Suprapubic skin (tissue), 4 donors: ENCODE measurements around the gene RB1. TPM values are rescaled to one million over a fixed set of nuclear protein-coding genes. Genes with fewer than 3 reads are reported as not detected.

ENCODE experiments used
- DNase-seq, 2 donors: peaks; one replicate each; pipeline ENCODE4 v3.0.0-alpha.2; 2019; ENCODE audit warnings: low spot score in 2 of 2
- H3K27ac ChIP-seq: fragments of 200-600 bp; sonication (generic); one replicate; pipeline ENCODE4 v1.5.1; 2019
- H3K27me3 ChIP-seq: fragments of 200-600 bp; sonication (generic); one replicate; pipeline ENCODE4 v1.5.1; 2019
- H3K36me3 ChIP-seq: fragments of 200-600 bp; sonication (generic); one replicate; pipeline ENCODE4 v1.5.1; 2019
- H3K4me1 ChIP-seq: fragments of 200-600 bp; sonication (generic); one replicate; pipeline ENCODE4 v1.5.1; 2019
- H3K4me3 ChIP-seq: fragments of 200-600 bp; sonication (generic); one replicate; pipeline ENCODE4 v1.5.1; 2019; ENCODE audit warnings: mild to moderate bottlenecking
- H3K9me3 ChIP-seq: fragments of 200-600 bp; sonication (generic); one replicate; pipeline ENCODE4 v1.5.1; 2019
- EP300 ChIP-seq: sonication (generic); formaldehyde crosslinking; IDR thresholded peaks from one replicate; pipeline ENCODE4 v1.6.1; 2017; ENCODE audit warnings: antibody characterized with exemption
- POLR2A ChIP-seq, 2 donors: fragments of 450-650 bp; IDR thresholded peaks; one replicate each; pipeline ENCODE4 v1.6.1; 2017; ENCODE audit warnings: antibody characterized with exemption in 2 of 2, mild to moderate bottlenecking in 2 of 2, moderate library complexity in 2 of 2
- POLR2AphosphoS5 ChIP-seq, 3 donors: sonication (generic); formaldehyde crosslinking; IDR thresholded peaks; one replicate each; pipeline ENCODE4 v1.6.1; 2017; ENCODE audit warnings: antibody characterized with exemption in 3 of 3
- WGBS: methylation state at CpG from one replicate; pipeline ENCODE4 v1.1.5; 2018; 5-methylcytosine and 5-hydroxymethylcytosine counted together
- total RNA-seq, 4 donors: library from RNA; depleted of rRNA; stranded (reverse); fragments of >200 nt; gene quantifications; one replicate each; pipeline ENCODE4 v1.1.0, GENCODE V29; 2016
- TF ChIP-seq, protein P1 (sequence below), 2 donors: fragments of 200-600 bp in 1 of 2; fragments of 450-650 bp in 1 of 2; sonication (generic) in 1 of 2; IDR thresholded peaks; one replicate each; pipeline ENCODE4 v1.5.1; 2016 to 2019; ENCODE audit warnings: antibody characterized with exemption in 2 of 2, mild to moderate bottlenecking in 1 of 2, moderate library complexity in 1 of 2

RB1 gene
- total RNA-seq, 4 donors from 2014 or later: 18.0 to 31.5 (median 20.7) TPM

GRCh38 chr13:48410199-48410598 lies 106.6 kb downstream of the RB1 start:
- H3K27me3 ChIP-seq: no peaks in the 10 kb centered on the region
- H3K27ac ChIP-seq: peak overlapping the region; percentile 84
- no peaks in the 10 kb centered on the region for H3K9me3 ChIP-seq
- no peak for DNase-seq
- H3K4me3 ChIP-seq: peak overlapping the region; percentile 53
- WGBS: 35% methylated on average over 5 of the region's 5 CpGs
- TF ChIP-seq POLR2A (IDR thresholded peaks at IDR 0.05) (no peak), POLR2AphosphoS5 (IDR thresholded peaks at IDR 0.05) (no peak), EP300 (no peak)
- TF ChIP-seq, protein P1, sequence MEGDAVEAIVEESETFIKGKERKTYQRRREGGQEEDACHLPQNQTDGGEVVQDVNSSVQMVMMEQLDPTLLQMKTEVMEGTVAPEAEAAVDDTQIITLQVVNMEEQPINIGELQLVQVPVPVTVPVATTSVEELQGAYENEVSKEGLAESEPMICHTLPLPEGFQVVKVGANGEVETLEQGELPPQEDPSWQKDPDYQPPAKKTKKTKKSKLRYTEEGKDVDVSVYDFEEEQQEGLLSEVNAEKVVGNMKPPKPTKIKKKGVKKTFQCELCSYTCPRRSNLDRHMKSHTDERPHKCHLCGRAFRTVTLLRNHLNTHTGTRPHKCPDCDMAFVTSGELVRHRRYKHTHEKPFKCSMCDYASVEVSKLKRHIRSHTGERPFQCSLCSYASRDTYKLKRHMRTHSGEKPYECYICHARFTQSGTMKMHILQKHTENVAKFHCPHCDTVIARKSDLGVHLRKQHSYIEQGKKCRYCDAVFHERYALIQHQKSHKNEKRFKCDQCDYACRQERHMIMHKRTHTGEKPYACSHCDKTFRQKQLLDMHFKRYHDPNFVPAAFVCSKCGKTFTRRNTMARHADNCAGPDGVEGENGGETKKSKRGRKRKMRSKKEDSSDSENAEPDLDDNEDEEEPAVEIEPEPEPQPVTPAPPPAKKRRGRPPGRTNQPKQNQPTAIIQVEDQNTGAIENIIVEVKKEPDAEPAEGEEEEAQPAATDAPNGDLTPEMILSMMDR (IDR thresholded peaks at IDR 0.05): no peak
- no peaks in the 10 kb centered on the region for H3K36me3 ChIP-seq
- H3K4me1 ChIP-seq: peaks cover 52% of the 10 kb centered on the region

GRCh38 chr13:48411147-48411794 lies 107.7 kb downstream of the RB1 start:
- H3K36me3 ChIP-seq: no peaks in the 10 kb centered on the region
- 3% methylated on average over 1 of the region's 1 CpG for WGBS
- H3K9me3 ChIP-seq: no peaks in the 10 kb centered on the region
- H3K27me3 ChIP-seq: no peaks in the 10 kb centered on the region
- peak overlapping the region; percentile 53 for H3K4me3 ChIP-seq
- H3K4me1 ChIP-seq: peaks cover 43% of the 10 kb centered on the region
- DNase-seq: no peak
- H3K27ac ChIP-seq: peak overlapping the region; percentile 84
- TF ChIP-seq POLR2AphosphoS5 (IDR thresholded peaks at IDR 0.05) (no peak), POLR2A (IDR thresholded peaks at IDR 0.05) (no peak), EP300 (no peak)
- TF ChIP-seq, protein P1 (IDR thresholded peaks at IDR 0.05): no peak

DNA sequence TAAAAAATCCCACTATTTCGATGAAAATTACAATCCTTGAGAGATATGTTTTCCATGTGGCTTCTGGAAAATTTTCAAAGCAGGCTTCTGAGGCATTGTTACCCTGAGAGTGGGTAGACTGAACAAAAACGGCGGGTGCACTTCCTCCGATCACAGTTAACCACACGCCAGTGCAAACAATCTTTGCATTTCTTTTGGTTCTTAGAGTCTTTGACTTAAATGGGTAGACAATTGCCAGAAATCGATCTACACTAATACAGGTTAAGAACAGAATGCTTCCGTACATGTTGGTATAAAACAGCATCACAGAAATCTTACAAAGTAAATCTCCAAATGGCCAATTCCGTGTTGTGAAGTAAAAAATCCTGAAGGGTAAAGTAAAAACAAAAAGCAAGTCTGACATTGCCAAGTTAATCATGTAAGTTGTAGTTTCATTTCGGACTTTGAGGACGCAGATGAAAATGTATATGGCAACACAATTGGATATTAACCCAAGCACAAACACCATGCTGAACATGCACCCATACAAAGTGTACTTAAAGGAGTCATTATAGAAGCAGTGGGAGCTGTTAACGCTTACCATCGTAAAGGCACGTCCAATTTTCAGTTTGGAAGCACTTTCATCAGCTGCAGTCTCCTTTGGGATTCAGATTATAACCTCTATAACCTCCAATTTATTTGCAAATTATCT lies 108.4 kb downstream of the RB1 start:
- no peak for DNase-seq
- Histone ChIP-seq H3K27ac (peak overlapping the region; percentile 84), H3K36me3 (peaks cover under 1% of the 10 kb centered on the region), H3K27me3 (no peaks in the 10 kb centered on the region), H3K4me3 (peak overlapping the region; percentile 53), H3K9me3 (no peaks in the 10 kb centered on the region), H3K4me1 (peaks cover 37% of the 10 kb centered on the region)
- TF ChIP-seq EP300 (no peak), POLR2A (IDR thresholded peaks at IDR 0.05) (no peak), POLR2AphosphoS5 (IDR thresholded peaks at IDR 0.05) (no peak)
- TF ChIP-seq, protein P1 (IDR thresholded peaks at IDR 0.05): no peak
- 16% methylated on average over 13 of the region's 13 CpGs for WGBS

DNA sequence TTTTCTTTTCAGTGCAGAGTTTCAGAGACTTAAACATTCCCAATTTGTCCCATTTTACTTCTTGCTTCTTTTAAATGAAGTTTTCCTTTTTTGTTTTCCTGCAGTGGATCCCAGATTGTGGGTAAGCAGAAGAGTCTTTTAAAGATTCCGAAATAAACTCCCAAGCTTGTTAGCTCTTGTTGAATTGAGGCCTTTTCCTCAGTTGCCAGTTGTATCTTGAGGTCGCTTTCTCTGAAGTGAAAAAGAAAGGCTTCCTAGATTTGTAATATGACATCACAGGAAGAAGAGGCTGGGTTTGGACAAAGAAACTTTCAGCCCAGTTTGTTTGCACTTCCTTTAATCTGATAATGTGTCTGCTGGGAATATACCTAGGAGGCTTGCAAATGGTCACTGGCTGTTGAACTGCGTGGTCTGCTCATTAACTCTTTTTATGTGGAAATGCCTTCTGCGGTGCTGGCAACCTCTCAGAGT lies 109.4 kb downstream of the RB1 start, which contains the start of gene LPAR6:
Gene LPAR6 (minus strand): TSS at position 233 of the 471 bp plus-strand sequence. CDS start 690 bp downstream, outside the sequence.
- 8% methylated on average over 4 of the region's 4 CpGs for WGBS
- DNase-seq: no peak

More for the DNA sequence above, 109.4 kb downstream of the RB1 start, which contains the start of gene LPAR6:
- Histone ChIP-seq H3K4me3 (peak within 1 kb of the TSS; percentile 53), H3K27ac (peak within 1 kb of the TSS; percentile 84), H3K27me3 (no peaks in the 10 kb centered on the region), H3K36me3 (peaks cover 5% of the 10 kb centered on the region), H3K4me1 (peaks cover 32% of the 10 kb centered on the region), H3K9me3 (no peaks in the 10 kb centered on the region)
- TF ChIP-seq, protein P1 (IDR thresholded peaks at IDR 0.05): no peak
- TF ChIP-seq POLR2A (IDR thresholded peaks at IDR 0.05) (peak in 1 of 2 donors; percentile 79), POLR2AphosphoS5 (IDR thresholded peaks at IDR 0.05) (peak in 1 of 3 donors; percentile 42), EP300 (no peak)
